ENCODE results near the gene DIS3. TPM values are rescaled to one million over a fixed set of nuclear protein-coding genes. Genes with fewer than 3 reads are reported as not detected.
"Not testable (repeated sequence)": the region's sequence is repeated elsewhere in the genome, so short reads cannot be mapped to it uniquely, and the experiment has no call there.

Gene DIS3
- total and polyA plus RNA-seq, 2 experiments from 2014 or later: 37.7 to 45.1 TPM

- H3K4me2 ChIP-seq: peak overlapping the region; percentile 95
- DNase-seq (ENCODE audit: low spot score); H2AFZ ChIP-seq; H3F3A ChIP-seq (replicated peaks; ENCODE audit: low read depth); H3K9me2 ChIP-seq (ENCODE audit: insufficient read depth); H3K36me3 Mint-ChIP-seq (ENCODE audit: low read depth); H3K27me3 ChIP-seq (ENCODE audit: insufficient read depth); H3K36me3 ChIP-seq (ENCODE audit: insufficient read depth); H3K4me1 ChIP-seq (ENCODE audit: insufficient read depth); ATAC-seq; H3K27ac Mint-ChIP-seq; H3K27ac ChIP-seq (ENCODE audit: low read depth); H3K27me3 Mint-ChIP-seq (ENCODE audit: insufficient read depth, low read depth, poor library complexity); H3K9me3 Mint-ChIP-seq: not testable (repeated sequence)
- H4K20me1 ChIP-seq (replicated peaks; ENCODE audit: insufficient read depth): 0 out of 2 replicates have a peak, but pooled peaks cover 12% of the 10 kb centered on the region
- peak overlapping the region; percentile 95 for H3K4me3 Mint-ChIP-seq
- H3K4me3 ChIP-seq: peak overlapping the region; percentile 82
- H3K4me1 Mint-ChIP-seq: peaks cover 25% of the 10 kb centered on the region
- peaks cover 88% of the 10 kb centered on the region for H3K79me2 ChIP-seq (replicated peaks; ENCODE audit: insufficient read depth)
Observed at GRCh38 chr13:72726185-72726584, 55.5 kb downstream of the DIS3 start.

- no peaks in the 10 kb centered on the region for H3F3A ChIP-seq (replicated peaks; ENCODE audit: low read depth)
- H3K27ac ChIP-seq (ENCODE audit: low read depth): no peak overlapping the region
- peaks cover 55% of the 10 kb centered on the region for H3K79me2 ChIP-seq (replicated peaks; ENCODE audit: insufficient read depth)
- peaks cover 21% of the 10 kb centered on the region; the same call in 1 of the 2 replicates for H3K36me3 ChIP-seq (ENCODE audit: insufficient read depth)
- H3K9me3 Mint-ChIP-seq: peaks cover 18% of the 10 kb centered on the region; the same call in 2 of the 3 replicates
- H3K4me3 Mint-ChIP-seq: no peak overlapping the region
- no peaks in the 10 kb centered on the region for H3K27me3 Mint-ChIP-seq (ENCODE audit: insufficient read depth, low read depth, poor library complexity)
- no peak overlapping the region for H2AFZ ChIP-seq
- no peaks in the 10 kb centered on the region for H3K9me2 ChIP-seq (ENCODE audit: insufficient read depth)
- no peaks in the 10 kb centered on the region for H3K27me3 ChIP-seq (ENCODE audit: insufficient read depth)
- no peak overlapping the region for H3K27ac Mint-ChIP-seq
- H4K20me1 ChIP-seq (replicated peaks; ENCODE audit: insufficient read depth): peaks cover 5% of the 10 kb centered on the region; the same call in 1 of the 2 replicates
- ATAC-seq (no peak), DNase-seq (ENCODE audit: low spot score) (no peak)
- H3K4me1 ChIP-seq (ENCODE audit: insufficient read depth): no peaks in the 10 kb centered on the region
- H3K36me3 Mint-ChIP-seq (ENCODE audit: low read depth): peaks cover 60% of the 10 kb centered on the region
- H3K4me2 ChIP-seq: no peak overlapping the region
- no peak overlapping the region for H3K4me3 ChIP-seq
- H3K4me1 Mint-ChIP-seq: no peaks in the 10 kb centered on the region
- TF ChIP-seq EZH2 (IDR thresholded peaks at IDR 0.05; ENCODE audit: low read depth, unreplicated experiment) (no peak), JUNB (IDR thresholded peaks at IDR 0.05; ENCODE audit: unreplicated experiment) (no peak), REST (IDR thresholded peaks at IDR 0.05; ENCODE audit: unreplicated experiment) (no peak), ZNF331 (CRISPR knock-in tag; IDR thresholded peaks at IDR 0.05; ENCODE audit: low read depth) (no peak), STAT1 (IDR thresholded peaks at IDR 0.05; ENCODE audit: unreplicated experiment) (no peak), CREB1 (CRISPR knock-in tag; IDR thresholded peaks at IDR 0.05; ENCODE audit: low read depth) (no peak), POLR2AphosphoS5 (IDR thresholded peaks at IDR 0.05; ENCODE audit: low read depth) (no peak), EZH2phosphoT487 (IDR thresholded peaks at IDR 0.05; ENCODE audit: unreplicated experiment) (no peak), NANOG (IDR thresholded peaks at IDR 0.05; ENCODE audit: borderline replicate concordance) (no peak), ZNF114 (CRISPR knock-in tag; IDR thresholded peaks at IDR 0.05) (no peak)
- TF ChIP-seq, protein P1, sequence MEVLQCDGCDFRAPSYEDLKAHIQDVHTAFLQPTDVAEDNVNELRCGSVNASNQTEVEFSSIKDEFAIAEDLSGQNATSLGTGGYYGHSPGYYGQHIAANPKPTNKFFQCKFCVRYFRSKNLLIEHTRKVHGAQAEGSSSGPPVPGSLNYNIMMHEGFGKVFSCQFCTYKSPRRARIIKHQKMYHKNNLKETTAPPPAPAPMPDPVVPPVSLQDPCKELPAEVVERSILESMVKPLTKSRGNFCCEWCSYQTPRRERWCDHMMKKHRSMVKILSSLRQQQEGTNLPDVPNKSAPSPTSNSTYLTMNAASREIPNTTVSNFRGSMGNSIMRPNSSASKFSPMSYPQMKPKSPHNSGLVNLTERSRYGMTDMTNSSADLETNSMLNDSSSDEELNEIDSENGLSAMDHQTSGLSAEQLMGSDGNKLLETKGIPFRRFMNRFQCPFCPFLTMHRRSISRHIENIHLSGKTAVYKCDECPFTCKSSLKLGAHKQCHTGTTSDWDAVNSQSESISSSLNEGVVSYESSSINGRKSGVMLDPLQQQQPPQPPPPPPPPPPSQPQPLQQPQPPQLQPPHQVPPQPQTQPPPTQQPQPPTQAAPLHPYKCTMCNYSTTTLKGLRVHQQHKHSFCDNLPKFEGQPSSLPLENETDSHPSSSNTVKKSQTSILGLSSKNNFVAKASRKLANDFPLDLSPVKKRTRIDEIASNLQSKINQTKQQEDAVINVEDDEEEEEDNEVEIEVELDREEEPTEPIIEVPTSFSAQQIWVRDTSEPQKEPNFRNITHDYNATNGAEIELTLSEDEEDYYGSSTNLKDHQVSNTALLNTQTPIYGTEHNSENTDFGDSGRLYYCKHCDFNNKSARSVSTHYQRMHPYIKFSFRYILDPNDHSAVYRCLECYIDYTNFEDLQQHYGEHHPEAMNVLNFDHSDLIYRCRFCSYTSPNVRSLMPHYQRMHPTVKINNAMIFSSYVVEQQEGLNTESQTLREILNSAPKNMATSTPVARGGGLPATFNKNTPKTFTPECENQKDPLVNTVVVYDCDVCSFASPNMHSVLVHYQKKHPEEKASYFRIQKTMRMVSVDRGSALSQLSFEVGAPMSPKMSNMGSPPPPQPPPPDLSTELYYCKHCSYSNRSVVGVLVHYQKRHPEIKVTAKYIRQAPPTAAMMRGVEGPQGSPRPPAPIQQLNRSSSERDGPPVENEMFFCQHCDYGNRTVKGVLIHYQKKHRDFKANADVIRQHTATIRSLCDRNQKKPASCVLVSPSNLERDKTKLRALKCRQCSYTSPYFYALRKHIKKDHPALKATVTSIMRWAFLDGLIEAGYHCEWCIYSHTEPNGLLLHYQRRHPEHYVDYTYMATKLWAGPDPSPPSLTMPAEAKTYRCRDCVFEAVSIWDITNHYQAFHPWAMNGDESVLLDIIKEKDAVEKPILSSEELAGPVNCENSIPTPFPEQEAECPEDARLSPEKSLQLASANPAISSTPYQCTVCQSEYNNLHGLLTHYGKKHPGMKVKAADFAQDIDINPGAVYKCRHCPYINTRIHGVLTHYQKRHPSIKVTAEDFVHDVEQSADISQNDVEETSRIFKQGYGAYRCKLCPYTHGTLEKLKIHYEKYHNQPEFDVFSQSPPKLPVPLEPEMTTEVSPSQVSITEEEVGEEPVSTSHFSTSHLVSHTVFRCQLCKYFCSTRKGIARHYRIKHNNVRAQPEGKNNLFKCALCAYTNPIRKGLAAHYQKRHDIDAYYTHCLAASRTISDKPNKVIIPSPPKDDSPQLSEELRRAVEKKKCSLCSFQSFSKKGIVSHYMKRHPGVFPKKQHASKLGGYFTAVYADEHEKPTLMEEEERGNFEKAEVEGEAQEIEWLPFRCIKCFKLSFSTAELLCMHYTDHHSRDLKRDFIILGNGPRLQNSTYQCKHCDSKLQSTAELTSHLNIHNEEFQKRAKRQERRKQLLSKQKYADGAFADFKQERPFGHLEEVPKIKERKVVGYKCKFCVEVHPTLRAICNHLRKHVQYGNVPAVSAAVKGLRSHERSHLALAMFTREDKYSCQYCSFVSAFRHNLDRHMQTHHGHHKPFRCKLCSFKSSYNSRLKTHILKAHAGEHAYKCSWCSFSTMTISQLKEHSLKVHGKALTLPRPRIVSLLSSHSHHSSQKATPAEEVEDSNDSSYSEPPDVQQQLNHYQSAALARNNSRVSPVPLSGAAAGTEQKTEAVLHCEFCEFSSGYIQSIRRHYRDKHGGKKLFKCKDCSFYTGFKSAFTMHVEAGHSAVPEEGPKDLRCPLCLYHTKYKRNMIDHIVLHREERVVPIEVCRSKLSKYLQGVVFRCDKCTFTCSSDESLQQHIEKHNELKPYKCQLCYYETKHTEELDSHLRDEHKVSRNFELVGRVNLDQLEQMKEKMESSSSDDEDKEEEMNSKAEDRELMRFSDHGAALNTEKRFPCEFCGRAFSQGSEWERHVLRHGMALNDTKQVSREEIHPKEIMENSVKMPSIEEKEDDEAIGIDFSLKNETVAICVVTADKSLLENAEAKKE (CRISPR knock-in tag; IDR thresholded peaks at IDR 0.05): no peak
- TF ChIP-seq, protein P2, sequence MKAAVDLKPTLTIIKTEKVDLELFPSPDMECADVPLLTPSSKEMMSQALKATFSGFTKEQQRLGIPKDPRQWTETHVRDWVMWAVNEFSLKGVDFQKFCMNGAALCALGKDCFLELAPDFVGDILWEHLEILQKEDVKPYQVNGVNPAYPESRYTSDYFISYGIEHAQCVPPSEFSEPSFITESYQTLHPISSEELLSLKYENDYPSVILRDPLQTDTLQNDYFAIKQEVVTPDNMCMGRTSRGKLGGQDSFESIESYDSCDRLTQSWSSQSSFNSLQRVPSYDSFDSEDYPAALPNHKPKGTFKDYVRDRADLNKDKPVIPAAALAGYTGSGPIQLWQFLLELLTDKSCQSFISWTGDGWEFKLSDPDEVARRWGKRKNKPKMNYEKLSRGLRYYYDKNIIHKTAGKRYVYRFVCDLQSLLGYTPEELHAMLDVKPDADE (IDR thresholded peaks at IDR 0.05): no peak
Observed at GRCh38 chr13:72716776-72717175, 64.9 kb downstream of the DIS3 start.

All from GM23338 (cell line).